PC-3 (cell line): ENCODE results near the gene KCNJ10. TPM values are rescaled to one million over a fixed set of nuclear protein-coding genes. Genes with fewer than 3 reads are reported as not detected.
A peak's percentile ranks its signal among the peaks of the same experiment; 100 is the strongest.

Experiments
- ATAC-seq: fragments of 200-7000 bp; cut with Tn5 transposase; 2 replicates; pipeline ENCODE4 v1.9.1; 2020; ENCODE audit warnings: mild to moderate bottlenecking, moderate library complexity
- BruUV-seq: library from RNA; stranded (reverse); fragments of 400-500 nt; replicated peaks from 2 replicates; lab custom pipeline; 2021; lab: Mats Ljungman, UMichigan
- CTCF ChIA-PET: fragments of 300-600 bp; sonication (Branson Sonifier 250); formaldehyde crosslinking; loops from one replicate; lab custom pipeline; 2022; ENCODE audit warnings: antibody characterized with exemption; lab: Charles Lee
- POLR2A ChIA-PET: fragments of 300-600 bp; sonication (Branson Sonifier 250); formaldehyde crosslinking; loops from one replicate; lab custom pipeline; 2022; ENCODE audit warnings: antibody characterized with exemption; ENCODE audit not compliant: unreplicated experiment; lab: Charles Lee
- DNase-seq: peaks from one replicate; pipeline ENCODE4 v3.0.0-alpha.2; 2015
- H2AFZ ChIP-seq: fragments of 300-600 bp; sonication (generic); 2 replicates; pipeline ENCODE4 v1.6.0; 2016; ENCODE audit warnings: antibody characterized with exemption, low read length
- H3F3A ChIP-seq: fragments of 300-600 bp; sonication (generic); one replicate; pipeline ENCODE4 v1.6.0; 2017; ENCODE audit warnings: antibody characterized with exemption, low read length, control low read depth, mild to moderate bottlenecking; ENCODE audit not compliant: unreplicated experiment
- H3K27ac ChIP-seq: fragments of 300-600 bp; sonication (generic); 2 replicates; pipeline ENCODE4 v1.5.1; 2016; ENCODE audit warnings: mild to moderate bottlenecking, low read length
- H3K27me3 ChIP-seq: fragments of 300-600 bp; sonication (generic); 2 replicates; pipeline ENCODE4 v1.6.1; 2016; ENCODE audit warnings: low read length, mixed read lengths
- H3K36me3 ChIP-seq: fragments of 300-600 bp; sonication (generic); 2 replicates; pipeline ENCODE4 v1.6.1; 2016; ENCODE audit warnings: low read depth, mixed run types, low read length, mixed read lengths
- H3K4me1 ChIP-seq: fragments of 300-600 bp; sonication (generic); 2 replicates; pipeline ENCODE4 v1.5.1; 2016; ENCODE audit warnings: low read length; ENCODE audit not compliant: insufficient read depth
- H3K4me2 ChIP-seq: fragments of 300-600 bp; sonication (generic); 2 replicates; pipeline ENCODE4 v1.6.0; 2016; ENCODE audit warnings: low read length
- H3K4me3 ChIP-seq: fragments of 300-600 bp; sonication (generic); 2 replicates; pipeline ENCODE4 v1.5.1; 2016; ENCODE audit warnings: mild to moderate bottlenecking, low read length, mixed read lengths
- H3K79me2 ChIP-seq: fragments of 300-600 bp; sonication (generic); 2 replicates; pipeline ENCODE4 v1.6.1; 2017; ENCODE audit warnings: low read length, mixed read lengths
- H3K9ac ChIP-seq: fragments of 300-600 bp; sonication (generic); 2 replicates; pipeline ENCODE4 v1.6.0; 2016; ENCODE audit warnings: mild to moderate bottlenecking, low read length
- H3K9me2 ChIP-seq: fragments of 300-600 bp; sonication (generic); replicated peaks from 2 replicates; pipeline ENCODE4 v1.6.1; 2016; ENCODE audit warnings: mixed run types, low read length, mixed read lengths
- H3K9me3 ChIP-seq: fragments of 300-600 bp; sonication (generic); 2 replicates; pipeline ENCODE4 v1.6.1; 2016; ENCODE audit warnings: low read length, mixed read lengths
- H4K20me1 ChIP-seq: fragments of 300-600 bp; sonication (generic); 2 replicates; pipeline ENCODE4 v1.6.1; 2016; ENCODE audit warnings: low read length, mixed read lengths
- EZH2 ChIP-seq: fragments of 300-600 bp; sonication (generic); IDR thresholded peaks from one replicate; pipeline ENCODE4 v1.6.1; 2017; ENCODE audit warnings: antibody characterized with exemption, mild to moderate bottlenecking, low read length; ENCODE audit not compliant: unreplicated experiment
- EZH2phosphoT487 ChIP-seq: fragments of 300-600 bp; sonication (generic); IDR thresholded peaks from 2 replicates; pipeline ENCODE4 v1.6.1; 2018; ENCODE audit warnings: mild to moderate bottlenecking, antibody characterized with exemption, low read length, borderline replicate concordance
- intact Hi-C: fragments of 100-400 bp; cut with micrococcal nuclease; formaldehyde crosslinking; loops from 2 replicates; pipeline ENCODE4 v1.9.0; 2023
- total RNA-seq: library from RNA; depleted of rRNA; stranded (reverse); fragments of >200 nt; gene quantifications from 2 replicates; pipeline ENCODE4 v1.2.3, GENCODE V29; 2014
- TF ChIP-seq, protein P1 (sequence below): fragments of 300-600 bp; sonication (generic); conservative IDR thresholded peaks from 2 replicates; pipeline ENCODE4 v1.5.1; 2017; ENCODE audit warnings: antibody characterized with exemption, low read depth, mild to moderate bottlenecking, low read length

The KCNJ10 gene
- total RNA-seq, 1 experiment from 2014 or later: 0.15 TPM

DNA sequence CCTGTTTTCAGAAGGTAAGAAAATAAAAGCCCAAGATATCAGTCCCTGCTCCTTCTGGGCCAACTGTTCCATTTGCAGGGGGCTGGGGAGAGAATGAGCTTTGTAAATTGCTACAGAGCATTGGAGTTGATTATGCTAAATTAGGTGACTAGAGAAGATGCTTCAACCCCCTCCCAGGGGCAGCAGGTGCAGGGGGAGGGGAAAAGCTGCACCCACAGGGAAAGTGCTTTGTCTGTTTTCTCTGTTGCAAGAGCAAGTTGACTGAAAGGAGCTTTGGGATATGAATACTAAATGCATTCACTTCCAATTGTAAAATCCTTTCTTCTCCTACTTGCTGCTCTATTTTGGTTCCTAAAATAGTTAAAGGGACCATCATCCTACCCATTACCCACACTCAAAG is 21.6 kb downstream of the KCNJ10 start:
- peaks cover 57% of the 10 kb centered on the region for H3K27me3 ChIP-seq
- CTCF ChIA-PET: no interaction called here

DNA sequence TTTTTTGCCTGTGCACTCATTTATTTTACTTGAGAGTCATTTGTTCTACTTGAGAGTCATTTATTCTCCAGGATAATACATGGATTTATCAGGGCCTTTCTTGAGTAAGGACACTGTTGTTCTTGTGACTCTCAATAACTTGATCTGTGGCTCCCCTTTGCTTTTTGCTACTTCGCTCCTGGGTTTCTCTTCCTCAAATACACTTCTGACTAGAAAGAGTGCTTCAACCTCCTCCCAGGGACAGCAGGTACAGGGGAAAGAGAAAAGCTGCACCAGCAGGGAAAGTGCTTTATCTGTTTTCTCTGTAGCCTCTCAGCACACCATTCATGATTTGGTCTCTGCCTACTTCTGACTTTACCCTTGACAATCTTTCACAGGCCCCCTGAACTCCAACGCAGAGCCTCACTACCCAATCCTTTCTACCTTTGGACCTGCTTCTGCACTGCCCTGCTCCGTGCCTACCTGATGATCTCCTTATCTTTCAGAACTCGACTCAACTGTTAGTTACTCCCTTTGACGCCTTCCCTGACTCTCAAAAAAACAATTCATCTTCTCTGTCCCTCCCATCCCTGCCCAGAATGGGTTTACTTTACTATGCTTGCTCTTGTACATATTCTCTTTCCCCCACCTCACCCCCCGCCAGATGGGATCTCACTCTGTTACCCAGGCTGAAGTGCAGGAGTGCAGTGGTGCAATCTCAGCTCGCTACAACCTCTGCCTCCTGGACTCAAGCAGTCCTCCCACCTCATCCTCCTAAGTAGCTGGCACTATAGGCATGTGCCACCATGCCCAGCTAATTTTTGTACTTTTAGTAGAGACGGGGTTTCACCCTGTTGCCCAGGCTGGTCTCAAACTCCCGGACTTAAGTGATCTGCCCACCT is 22.6 kb downstream of the KCNJ10 start:
- intact Hi-C loops: no loop called here

More for the DNA sequence above, 21.6 kb downstream of the KCNJ10 start:
- no peak for TF ChIP-seq EZH2phosphoT487
- TF ChIP-seq, protein P1, sequence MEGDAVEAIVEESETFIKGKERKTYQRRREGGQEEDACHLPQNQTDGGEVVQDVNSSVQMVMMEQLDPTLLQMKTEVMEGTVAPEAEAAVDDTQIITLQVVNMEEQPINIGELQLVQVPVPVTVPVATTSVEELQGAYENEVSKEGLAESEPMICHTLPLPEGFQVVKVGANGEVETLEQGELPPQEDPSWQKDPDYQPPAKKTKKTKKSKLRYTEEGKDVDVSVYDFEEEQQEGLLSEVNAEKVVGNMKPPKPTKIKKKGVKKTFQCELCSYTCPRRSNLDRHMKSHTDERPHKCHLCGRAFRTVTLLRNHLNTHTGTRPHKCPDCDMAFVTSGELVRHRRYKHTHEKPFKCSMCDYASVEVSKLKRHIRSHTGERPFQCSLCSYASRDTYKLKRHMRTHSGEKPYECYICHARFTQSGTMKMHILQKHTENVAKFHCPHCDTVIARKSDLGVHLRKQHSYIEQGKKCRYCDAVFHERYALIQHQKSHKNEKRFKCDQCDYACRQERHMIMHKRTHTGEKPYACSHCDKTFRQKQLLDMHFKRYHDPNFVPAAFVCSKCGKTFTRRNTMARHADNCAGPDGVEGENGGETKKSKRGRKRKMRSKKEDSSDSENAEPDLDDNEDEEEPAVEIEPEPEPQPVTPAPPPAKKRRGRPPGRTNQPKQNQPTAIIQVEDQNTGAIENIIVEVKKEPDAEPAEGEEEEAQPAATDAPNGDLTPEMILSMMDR: no peak
- TF ChIP-seq EZH2: no peak
- no peaks in the 10 kb centered on the region for H3F3A ChIP-seq
- H4K20me1 ChIP-seq: no peaks in the 10 kb centered on the region
- intact Hi-C loops: no loop called here
- H3K4me1 ChIP-seq: no peaks in the 10 kb centered on the region
- no TSS peak for BruUV-seq
- no peak overlapping the region for H2AFZ ChIP-seq
- ATAC-seq: no peak
- H3K79me2 ChIP-seq: no peaks in the 10 kb centered on the region
- H3K27ac ChIP-seq: no peak overlapping the region
- no peak overlapping the region for H3K4me2 ChIP-seq
- POLR2A ChIA-PET: no interaction called here
- no peak overlapping the region for H3K9ac ChIP-seq
- no peak overlapping the region for H3K4me3 ChIP-seq
- no peaks in the 10 kb centered on the region for H3K9me2 ChIP-seq
- DNase-seq: no peak
- no peaks in the 10 kb centered on the region for H3K36me3 ChIP-seq
- H3K9me3 ChIP-seq: no peaks in the 10 kb centered on the region

DNA sequence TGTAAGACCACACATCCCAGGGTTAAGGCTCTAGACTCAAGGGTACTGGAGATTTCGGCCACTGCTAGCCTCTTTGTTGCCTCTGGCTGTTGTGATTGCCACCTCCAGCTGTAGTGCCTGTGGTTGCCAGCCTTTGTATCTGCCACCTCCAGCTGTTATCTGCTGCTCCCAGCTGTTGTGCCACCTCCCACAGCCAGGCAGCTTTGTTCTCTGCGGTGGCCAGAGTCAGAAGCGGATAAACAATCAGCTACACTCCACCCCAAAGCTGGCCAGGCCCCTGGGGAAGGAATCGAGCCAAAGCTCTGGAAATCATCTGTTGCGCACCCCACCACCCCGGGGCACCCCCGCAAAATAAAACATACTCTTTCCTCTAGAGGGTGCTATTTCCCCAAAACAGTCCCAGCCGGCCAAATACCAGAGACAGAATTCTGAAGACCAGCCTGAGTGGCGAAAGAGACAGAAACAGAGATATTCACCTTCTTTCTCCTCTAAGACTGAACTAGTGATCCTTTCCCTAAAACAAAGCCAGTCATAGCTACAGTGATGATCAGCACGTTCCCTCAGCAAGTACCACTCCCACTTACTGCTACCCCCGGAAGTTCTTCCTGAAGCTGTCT is 23.4 kb downstream of the KCNJ10 start:
- no peaks in the 10 kb centered on the region for H3K36me3 ChIP-seq
- no peaks in the 10 kb centered on the region for H3K4me1 ChIP-seq
- no TSS peak for BruUV-seq
- H2AFZ ChIP-seq: peak overlapping the region; percentile 46; the same call in 1 of the 2 replicates
- H3K9me3 ChIP-seq: no peaks in the 10 kb centered on the region
- no peak overlapping the region for H3K27ac ChIP-seq
- peak overlapping the region; percentile 29; the same call in 1 of the 2 replicates for H3K4me2 ChIP-seq
- peak; percentile 58 for DNase-seq
- H3K79me2 ChIP-seq: no peaks in the 10 kb centered on the region
- no peak overlapping the region for H3K9ac ChIP-seq
- no peaks in the 10 kb centered on the region for H3F3A ChIP-seq
- no peaks in the 10 kb centered on the region for H3K9me2 ChIP-seq
- TF ChIP-seq EZH2 (no peak), EZH2phosphoT487 (no peak)
- TF ChIP-seq, protein P1: peak; percentile 90
- CTCF ChIA-PET: interaction anchor here (0.6 to 1.4 kb wide), 6 partner anchors 24 to 1106 kb away, joined by 3 to 7 read pairs (median 4); no protein-coding TSS in a partner anchor
- no peak overlapping the region for H3K4me3 ChIP-seq
- POLR2A ChIA-PET: no interaction called here
- peak; percentile 84 for ATAC-seq
- intact Hi-C loops: loop anchor here (1.0 kb wide), 1 partner anchor 38 kb away; no protein-coding TSS in a partner anchor
- peaks cover 40% of the 10 kb centered on the region for H3K27me3 ChIP-seq
- H4K20me1 ChIP-seq: no peaks in the 10 kb centered on the region

More for the DNA sequence above, 22.6 kb downstream of the KCNJ10 start:
- POLR2A ChIA-PET: no interaction called here
- DNase-seq (no peak), ATAC-seq (no peak)
- H3K27ac ChIP-seq: no peak overlapping the region
- no peaks in the 10 kb centered on the region for H3K79me2 ChIP-seq
- H3F3A ChIP-seq: no peaks in the 10 kb centered on the region
- H3K27me3 ChIP-seq: peaks cover 47% of the 10 kb centered on the region
- BruUV-seq: no TSS peak
- peak overlapping the region; percentile 46; the same call in 1 of the 2 replicates for H2AFZ ChIP-seq
- no peak overlapping the region for H3K4me3 ChIP-seq
- H4K20me1 ChIP-seq: no peaks in the 10 kb centered on the region
- no peak overlapping the region for H3K9ac ChIP-seq
- H3K9me3 ChIP-seq: no peaks in the 10 kb centered on the region
- H3K4me2 ChIP-seq: peak overlapping the region; percentile 29; the same call in 1 of the 2 replicates
- H3K4me1 ChIP-seq: no peaks in the 10 kb centered on the region
- CTCF ChIA-PET: interaction anchor here (1.1 to 1.4 kb wide), 2 partner anchors 24 to 38 kb away, joined by 4 to 7 read pairs; no protein-coding TSS in a partner anchor
- H3K36me3 ChIP-seq: no peaks in the 10 kb centered on the region
- no peaks in the 10 kb centered on the region for H3K9me2 ChIP-seq
- no peak for TF ChIP-seq EZH2
